Measurements from ENCODE around the gene SLC29A3.

SLC29A3 gene

GRCh38 chr10:71397296-71398212 lies 78.5 kb downstream of the SLC29A3 start:
- CTCF ChIA-PET: interaction anchor here (1.4 kb wide), 1 partner anchor 13 kb away, joined by 3 read pairs; no protein-coding TSS in a partner anchor
- no peak for DNase-seq (ENCODE audit: low read depth, low spot score)
- TF ChIP-seq, protein P1, sequence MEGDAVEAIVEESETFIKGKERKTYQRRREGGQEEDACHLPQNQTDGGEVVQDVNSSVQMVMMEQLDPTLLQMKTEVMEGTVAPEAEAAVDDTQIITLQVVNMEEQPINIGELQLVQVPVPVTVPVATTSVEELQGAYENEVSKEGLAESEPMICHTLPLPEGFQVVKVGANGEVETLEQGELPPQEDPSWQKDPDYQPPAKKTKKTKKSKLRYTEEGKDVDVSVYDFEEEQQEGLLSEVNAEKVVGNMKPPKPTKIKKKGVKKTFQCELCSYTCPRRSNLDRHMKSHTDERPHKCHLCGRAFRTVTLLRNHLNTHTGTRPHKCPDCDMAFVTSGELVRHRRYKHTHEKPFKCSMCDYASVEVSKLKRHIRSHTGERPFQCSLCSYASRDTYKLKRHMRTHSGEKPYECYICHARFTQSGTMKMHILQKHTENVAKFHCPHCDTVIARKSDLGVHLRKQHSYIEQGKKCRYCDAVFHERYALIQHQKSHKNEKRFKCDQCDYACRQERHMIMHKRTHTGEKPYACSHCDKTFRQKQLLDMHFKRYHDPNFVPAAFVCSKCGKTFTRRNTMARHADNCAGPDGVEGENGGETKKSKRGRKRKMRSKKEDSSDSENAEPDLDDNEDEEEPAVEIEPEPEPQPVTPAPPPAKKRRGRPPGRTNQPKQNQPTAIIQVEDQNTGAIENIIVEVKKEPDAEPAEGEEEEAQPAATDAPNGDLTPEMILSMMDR (IDR thresholded peaks at IDR 0.05; ENCODE audit: insufficient read depth, low read length, missing control alignments): no peak
- POLR2A ChIA-PET: no interaction called here
- no peak overlapping the region for H3K4me3 ChIP-seq (ENCODE audit: low read depth, low read length)

- POLR2A ChIA-PET: no interaction called here
- TF ChIP-seq, protein P1 (IDR thresholded peaks at IDR 0.05; ENCODE audit: insufficient read depth, low read length, missing control alignments): no peak
- no peak for DNase-seq (ENCODE audit: low read depth, low spot score)
- H3K4me3 ChIP-seq (ENCODE audit: low read depth, low read length): no peak overlapping the region
- CTCF ChIA-PET: interaction anchor here (1.3 to 2.5 kb wide), 3 partner anchors 15 to 210 kb away, joined by 4 to 12 read pairs (median 7); no protein-coding TSS in a partner anchor
Measured at GRCh38 chr10:71398976-71399375, 79.9 kb downstream of the SLC29A3 start.

GRCh38 chr10:71399946-71400345 lies 80.9 kb downstream of the SLC29A3 start:
- ChIA-PET CTCF (interaction anchor here (1.3 to 2.5 kb wide), 3 partner anchors 16 to 209 kb away, joined by 4 to 12 read pairs (median 7); no protein-coding TSS in a partner anchor), POLR2A (no interaction called here)
- H3K4me3 ChIP-seq (ENCODE audit: low read depth, low read length): no peak overlapping the region
- no peak for DNase-seq (ENCODE audit: low read depth, low spot score)
- TF ChIP-seq, protein P1 (IDR thresholded peaks at IDR 0.05; ENCODE audit: insufficient read depth, low read length, missing control alignments): no peak

GRCh38 chr10:71401056-71401455 lies 82.0 kb downstream of the SLC29A3 start:
- DNase-seq (ENCODE audit: low read depth, low spot score): no peak
- CTCF ChIA-PET: no interaction called here

GRCh38 chr10:71402005-71402404 lies 82.9 kb downstream of the SLC29A3 start:
- CTCF ChIA-PET: interaction anchor here (0.8 to 1.3 kb wide), 2 partner anchors 14 to 18 kb away, joined by 4 read pairs; no protein-coding TSS in a partner anchor
- TF ChIP-seq, protein P1 (IDR thresholded peaks at IDR 0.05; ENCODE audit: insufficient read depth, low read length, missing control alignments): no peak
- DNase-seq (ENCODE audit: low read depth, low spot score): no peak
- POLR2A ChIA-PET: no interaction called here
- H3K4me3 ChIP-seq (ENCODE audit: low read depth, low read length): no peak overlapping the region

More at GRCh38 chr10:71401056-71401455, 82.0 kb downstream of the SLC29A3 start:
- no peak overlapping the region for H3K4me3 ChIP-seq (ENCODE audit: low read depth, low read length)
- TF ChIP-seq, protein P1 (IDR thresholded peaks at IDR 0.05; ENCODE audit: insufficient read depth, low read length, missing control alignments): no peak
- POLR2A ChIA-PET: no interaction called here

GRCh38 chr10:71404503-71405295 lies 85.6 kb downstream of the SLC29A3 start:
- no peak overlapping the region for H3K4me3 ChIP-seq (ENCODE audit: low read depth, low read length)
- DNase-seq (ENCODE audit: low read depth, low spot score): no peak
- POLR2A ChIA-PET: no interaction called here
- CTCF ChIA-PET: no interaction called here
- TF ChIP-seq, protein P1 (IDR thresholded peaks at IDR 0.05; ENCODE audit: insufficient read depth, low read length, missing control alignments): no peak

Data from AG04449 (cell line).